ENCODE data around the gene FIBIN. TPM values are rescaled to one million over a fixed set of nuclear protein-coding genes. Genes with fewer than 3 reads are reported as not detected.

Gene FIBIN
- total and polyA plus RNA-seq, 2 experiments from 2014 or later: 0.21 to 0.66 TPM

GRCh38 chr11:26947379-26947844 lies 46.5 kb upstream of the FIBIN start:
- no peak for DNase-seq (ENCODE audit: low spot score)
- Histone ChIP-seq H3K36me3 (ENCODE audit: insufficient read depth) (no peaks in the 10 kb centered on the region), H3K27ac (ENCODE audit: low read depth) (no peak overlapping the region), H3K4me3 (no peak overlapping the region), H3K4me1 (ENCODE audit: insufficient read depth) (peaks cover 19% of the 10 kb centered on the region; the same call in 1 of the 2 replicates), H3F3A (replicated peaks; ENCODE audit: low read depth) (no peaks in the 10 kb centered on the region), H3K27me3 (ENCODE audit: insufficient read depth) (no peaks in the 10 kb centered on the region), H3K9me2 (ENCODE audit: insufficient read depth) (no peaks in the 10 kb centered on the region; the same call in 1 of the 2 replicates), H2AFZ (no peak overlapping the region), H3K4me2 (no peak overlapping the region), H3K79me2 (replicated peaks; ENCODE audit: insufficient read depth) (no peaks in the 10 kb centered on the region), H4K20me1 (replicated peaks; ENCODE audit: insufficient read depth) (no peaks in the 10 kb centered on the region)
- TF ChIP-seq ZNF331 (CRISPR knock-in tag; IDR thresholded peaks at IDR 0.05; ENCODE audit: low read depth): no peak
- TF ChIP-seq ZNF462 (CRISPR knock-in tag; IDR thresholded peaks at IDR 0.05): no peak
- no peak for TF ChIP-seq EZH2phosphoT487 (IDR thresholded peaks at IDR 0.05; ENCODE audit: unreplicated experiment)
- TF ChIP-seq POLR2AphosphoS5 (IDR thresholded peaks at IDR 0.05; ENCODE audit: low read depth): no peak
- TF ChIP-seq, protein P1, sequence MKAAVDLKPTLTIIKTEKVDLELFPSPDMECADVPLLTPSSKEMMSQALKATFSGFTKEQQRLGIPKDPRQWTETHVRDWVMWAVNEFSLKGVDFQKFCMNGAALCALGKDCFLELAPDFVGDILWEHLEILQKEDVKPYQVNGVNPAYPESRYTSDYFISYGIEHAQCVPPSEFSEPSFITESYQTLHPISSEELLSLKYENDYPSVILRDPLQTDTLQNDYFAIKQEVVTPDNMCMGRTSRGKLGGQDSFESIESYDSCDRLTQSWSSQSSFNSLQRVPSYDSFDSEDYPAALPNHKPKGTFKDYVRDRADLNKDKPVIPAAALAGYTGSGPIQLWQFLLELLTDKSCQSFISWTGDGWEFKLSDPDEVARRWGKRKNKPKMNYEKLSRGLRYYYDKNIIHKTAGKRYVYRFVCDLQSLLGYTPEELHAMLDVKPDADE (IDR thresholded peaks at IDR 0.05): no peak
- no peak for TF ChIP-seq REST (IDR thresholded peaks at IDR 0.05; ENCODE audit: unreplicated experiment)
- no peak for TF ChIP-seq EZH2 (IDR thresholded peaks at IDR 0.05; ENCODE audit: low read depth, unreplicated experiment)
- TF ChIP-seq STAT1 (IDR thresholded peaks at IDR 0.05; ENCODE audit: unreplicated experiment): no peak
- no peak for TF ChIP-seq NANOG (IDR thresholded peaks at IDR 0.05; ENCODE audit: borderline replicate concordance)
- TF ChIP-seq, protein P2, sequence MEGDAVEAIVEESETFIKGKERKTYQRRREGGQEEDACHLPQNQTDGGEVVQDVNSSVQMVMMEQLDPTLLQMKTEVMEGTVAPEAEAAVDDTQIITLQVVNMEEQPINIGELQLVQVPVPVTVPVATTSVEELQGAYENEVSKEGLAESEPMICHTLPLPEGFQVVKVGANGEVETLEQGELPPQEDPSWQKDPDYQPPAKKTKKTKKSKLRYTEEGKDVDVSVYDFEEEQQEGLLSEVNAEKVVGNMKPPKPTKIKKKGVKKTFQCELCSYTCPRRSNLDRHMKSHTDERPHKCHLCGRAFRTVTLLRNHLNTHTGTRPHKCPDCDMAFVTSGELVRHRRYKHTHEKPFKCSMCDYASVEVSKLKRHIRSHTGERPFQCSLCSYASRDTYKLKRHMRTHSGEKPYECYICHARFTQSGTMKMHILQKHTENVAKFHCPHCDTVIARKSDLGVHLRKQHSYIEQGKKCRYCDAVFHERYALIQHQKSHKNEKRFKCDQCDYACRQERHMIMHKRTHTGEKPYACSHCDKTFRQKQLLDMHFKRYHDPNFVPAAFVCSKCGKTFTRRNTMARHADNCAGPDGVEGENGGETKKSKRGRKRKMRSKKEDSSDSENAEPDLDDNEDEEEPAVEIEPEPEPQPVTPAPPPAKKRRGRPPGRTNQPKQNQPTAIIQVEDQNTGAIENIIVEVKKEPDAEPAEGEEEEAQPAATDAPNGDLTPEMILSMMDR (conservative IDR thresholded peaks at IDR 0.05; ENCODE audit: low read depth in 2 of 2): no peak
- TF ChIP-seq CREB1 (CRISPR knock-in tag; IDR thresholded peaks at IDR 0.05; ENCODE audit: low read depth): no peak
- no peak for TF ChIP-seq ZNF114 (CRISPR knock-in tag; IDR thresholded peaks at IDR 0.05)
- no peak for TF ChIP-seq JUNB (IDR thresholded peaks at IDR 0.05; ENCODE audit: unreplicated experiment)
- Mint-ChIP-seq H3K9me3 (no peaks in the 10 kb centered on the region), H3K4me1 (peaks cover 9% of the 10 kb centered on the region), H3K27me3 (ENCODE audit: insufficient read depth, low read depth, poor library complexity) (no peaks in the 10 kb centered on the region), H3K27ac (no peak overlapping the region), H3K36me3 (ENCODE audit: low read depth) (no peaks in the 10 kb centered on the region), H3K4me3 (no peak overlapping the region)
- ATAC-seq: no peak
